ENCODE data around the gene DCDC1. TPM values are rescaled to one million over a fixed set of nuclear protein-coding genes. Genes with fewer than 3 reads are reported as not detected.

Gene DCDC1
- polyA plus RNA-seq, 3 donors: 0.03 TPM; not detected in 2

- no peaks in the 10 kb centered on the region for H3K9me3 ChIP-seq (replicated peaks in 1 of 2; ENCODE audit: control insufficient read depth in 1 of 2, insufficient read depth in 1 of 2, low read length in 2 of 2)
- H3K36me3 ChIP-seq (replicated peaks in 1 of 2; ENCODE audit: control insufficient read depth in 1 of 2, insufficient read depth in 2 of 2, low read length in 2 of 2): no peaks in the 10 kb centered on the region
- Mint-ChIP-seq H3K27me3 (ENCODE audit: low read depth in 3 of 3) (peaks cover 0 to 2% (median 0%) of the 10 kb centered on the region in 3 donors), H3K27ac (no peak overlapping the region), H3K36me3 (no peaks in the 10 kb centered on the region), H3K9me3 (no peaks in the 10 kb centered on the region), H3K4me3 (no peak overlapping the region), H3K4me1 (no peaks in the 10 kb centered on the region)
- H3K4me1 ChIP-seq (ENCODE audit: control insufficient read depth in 1 of 2, insufficient read depth in 2 of 2, low read length in 2 of 2): no peaks in the 10 kb centered on the region
- H3K79me2 ChIP-seq (ENCODE audit: insufficient read depth, low read length): no peaks in the 10 kb centered on the region
- H2AFZ ChIP-seq (ENCODE audit: insufficient read depth, low read depth, low read length, poor library complexity, severe bottlenecking): no peak overlapping the region
- no peak overlapping the region for H3K9ac ChIP-seq (ENCODE audit: insufficient read depth, low read length, poor library complexity, severe bottlenecking)
- intact Hi-C loops (cut with micrococcal nuclease): no loop called here
- no peaks in the 10 kb centered on the region for H4K20me1 ChIP-seq (ENCODE audit: insufficient read depth, low read length)
- 100% methylated on average over 1 of the region's 6 CpGs for WGBS (ENCODE audit: insufficient coverage)
- H3K4me3 ChIP-seq (replicated peaks in 1 of 3; ENCODE audit: low read depth in 2 of 3, low read length in 3 of 3): no peak overlapping the region
- DNase-seq: no peak
- H3K27ac ChIP-seq (ENCODE audit: low read depth in 1 of 2, low read length in 2 of 2): no peak overlapping the region
- H3K4me2 ChIP-seq (replicated peaks; ENCODE audit: extremely low read depth, low read length, poor library complexity, severe bottlenecking): no peak overlapping the region
- no peaks in the 10 kb centered on the region for H3K27me3 ChIP-seq (ENCODE audit: control insufficient read depth in 2 of 2, insufficient read depth in 2 of 2, low read length in 2 of 2)
- no peak for TF ChIP-seq CTCF (IDR thresholded peaks at IDR 0.05)
Measured at GRCh38 chr11:31026315-31026714, 343.2 kb downstream of the DCDC1 start.

GRCh38 chr11:31022080-31022479 lies 347.5 kb downstream of the DCDC1 start:
- no peaks in the 10 kb centered on the region for H3K36me3 Mint-ChIP-seq
- WGBS (ENCODE audit: insufficient coverage): 50% methylated on average over 1 of the region's 2 CpGs
- intact Hi-C loops (cut with micrococcal nuclease): no loop called here
- Histone ChIP-seq H3K79me2 (ENCODE audit: insufficient read depth, low read length) (no peaks in the 10 kb centered on the region), H3K27ac (ENCODE audit: low read depth in 1 of 2, low read length in 2 of 2) (no peak overlapping the region), H3K9ac (ENCODE audit: insufficient read depth, low read length, poor library complexity, severe bottlenecking) (no peak overlapping the region), H3K36me3 (replicated peaks in 1 of 2; ENCODE audit: control insufficient read depth in 1 of 2, insufficient read depth in 2 of 2, low read length in 2 of 2) (no peaks in the 10 kb centered on the region), H4K20me1 (ENCODE audit: insufficient read depth, low read length) (no peaks in the 10 kb centered on the region), H3K4me3 (replicated peaks in 1 of 3; ENCODE audit: low read depth in 2 of 3, low read length in 3 of 3) (no peak overlapping the region), H2AFZ (ENCODE audit: insufficient read depth, low read depth, low read length, poor library complexity, severe bottlenecking) (no peak overlapping the region), H3K9me3 (replicated peaks in 1 of 2; ENCODE audit: control insufficient read depth in 1 of 2, insufficient read depth in 1 of 2, low read length in 2 of 2) (no peaks in the 10 kb centered on the region), H3K4me1 (ENCODE audit: control insufficient read depth in 1 of 2, insufficient read depth in 2 of 2, low read length in 2 of 2) (no peaks in the 10 kb centered on the region), H3K4me2 (replicated peaks; ENCODE audit: extremely low read depth, low read length, poor library complexity, severe bottlenecking) (no peak overlapping the region), H3K27me3 (ENCODE audit: control insufficient read depth in 2 of 2, insufficient read depth in 2 of 2, low read length in 2 of 2) (no peaks in the 10 kb centered on the region)
- no peaks in the 10 kb centered on the region for H3K27me3 Mint-ChIP-seq (ENCODE audit: low read depth in 3 of 3)
- H3K4me3 Mint-ChIP-seq: no peak overlapping the region
- H3K4me1 Mint-ChIP-seq: no peaks in the 10 kb centered on the region
- H3K27ac Mint-ChIP-seq: peak overlapping the region in 1 of 7 donors; percentile 10
- DNase-seq: no peak
- H3K9me3 Mint-ChIP-seq: peaks cover 0 to 1% (median 0%) of the 10 kb centered on the region in 7 donors
- TF ChIP-seq CTCF (IDR thresholded peaks at IDR 0.05): no peak

Data from CD14-positive monocyte (primary cell).